Heart right ventricle (tissue), 16 donors: ENCODE measurements around the gene CNOT6. TPM values are rescaled to one million over a fixed set of nuclear protein-coding genes. Genes with fewer than 3 reads are reported as not detected.
"Not testable (repeated sequence)": the region's sequence is repeated elsewhere in the genome, so short reads cannot be mapped to it uniquely, and the experiment has no call there.

Source experiments
- ATAC-seq, 8 donors: fragments of 200-7000 bp; cut with Tn5 transposase; one replicate each; pipeline ENCODE4 v1.9.1; 2020; ENCODE audit warnings: mild to moderate bottlenecking in 8 of 8, moderate library complexity in 8 of 8, moderate number of reproducible peaks in 1 of 8
- DNase-seq, 2 donors: peaks; one replicate each; pipeline ENCODE4 v3.0.0-alpha.2; 2020
- H3K27ac ChIP-seq, 10 donors: fragments of 200-600 bp; sonication (generic) in 2 of 10; one replicate each; pipeline versions ENCODE4 v1.5.0 to v1.8.0; 2020 to 2022; ENCODE audit warnings: mild to moderate bottlenecking in 3 of 10
- H3K27me3 ChIP-seq, 7 donors: fragments of 200-600 bp; one replicate each; pipeline ENCODE4 v1.8.0; 2021 to 2022; ENCODE audit warnings: mild to moderate bottlenecking in 2 of 7
- H3K36me3 ChIP-seq, 9 donors: fragments of 200-600 bp; sonication (generic) in 1 of 9; one replicate each; pipeline versions ENCODE4 v1.5.0 to v1.8.0; 2020 to 2022; ENCODE audit warnings: mild to moderate bottlenecking in 2 of 9
- H3K4me1 ChIP-seq, 9 donors: fragments of 200-600 bp; sonication (generic) in 1 of 9; one replicate each; pipeline versions ENCODE4 v1.5.0 to v1.8.0; 2020 to 2022; ENCODE audit warnings: mild to moderate bottlenecking in 4 of 9
- H3K4me3 ChIP-seq, 10 donors: fragments of 200-600 bp; sonication (generic) in 2 of 10; one replicate each; pipeline versions ENCODE4 v1.5.0 to v1.8.0; 2020 to 2022; ENCODE audit warnings: mild to moderate bottlenecking in 7 of 10, moderate library complexity in 2 of 10
- H3K9me3 ChIP-seq, 11 donors: fragments of 200-600 bp in 10 of 11; sonication (generic) in 2 of 11; one replicate each; pipeline versions ENCODE4 v1.5.0 to v1.8.0; 2013 to 2022; ENCODE audit warnings: mild to moderate bottlenecking in 2 of 11, control low read depth in 1 of 11, moderate library complexity in 1 of 11
- CTCF ChIP-seq, 9 donors: fragments of 200-600 bp; sonication (generic) in 2 of 9; IDR thresholded peaks; one replicate each; pipeline versions ENCODE4 v1.5.0 to v1.8.0; 2021 to 2022; ENCODE audit warnings: antibody characterized with exemption in 9 of 9, mild to moderate bottlenecking in 5 of 9, moderate library complexity in 1 of 9
- WGBS, 2 donors: extraction: QIAGEN DNeasy Blood & Tissue Kit; methylation state at CpG; one replicate each; pipeline ENCODE4 v1.1.7; 2013; ENCODE audit warnings: inconsistent platforms in 1 of 2; 5-methylcytosine and 5-hydroxymethylcytosine counted together
- intact Hi-C, 10 donors: fragments of 100-400 bp; cut with DNase I; formaldehyde crosslinking; loops; one replicate each; pipeline versions ENCODE4 v1.11.1 to v1.14.2; 2022
- polyA plus RNA-seq, 2 donors: library from polyadenylated mRNA; stranded (reverse); fragments of 200-250 nt; gene quantifications; one replicate each; pipeline ENCODE4 v1.2.3, GENCODE V29; 2013
- total RNA-seq, 10 donors: library from RNA; stranded (reverse); fragmentation: NEBNext Ultra II Directional in 3 of 10; extraction: Animal tissue kit (Norgen Biotek cat#: 25700) in 3 of 10; gene quantifications; one replicate each; pipeline versions ENCODE4 v1.2.1 to v1.2.4, GENCODE V29; 2021 to 2023
- donor health status: Arrhythmogenic right ventricular cardiomyopathy.
- donor health status: ischemic (EF 13 %, LVEDD 7.1; RV severe dilation, severe dysfunction).
- donor health status: healthy with polysubstance abuse.
- donor health status: DM: no; HTN: yes; CAD: no.
- donor health status: DM: no; HTN: no; CAD: no.
- donor health status: ischemic (EF 25% LVEDD 6.9; RV normal size, moderate dysfunction).
- donor health status: ischemic (EF 25% LVEDD 5.7; RV mildly dilated, moderate dysfunction).
- donor health status: healthy.
- donor health status: DM: yes; HTN: yes; CAD: no.
- donor health status: Ischemic cardiomyopathy.
- donor health status: ischemic (EF 35%, LVEDD 5.7; RV mildly dilated, moderate dysfunction).
- donor health status: nonischemic (EF 11% LVEDD 7.7; RV severe dilation, severe dysfunction).
- donor health status: DM: yes; HTN: yes; CAD: no.
- donor health status: PGD.
- donor health status: ischemic (EF 29% LVEDD 5.4; RV normal size, mild dysfunction).
- donor health status: nonischemic (EF 23%, LVEDD 6.1; RV moderate dilation, normal function).

CNOT6 gene
- total and polyA plus RNA-seq, 12 donors = 3.8 to 20.5 (median 13.1) TPM

- Histone ChIP-seq H3K4me3 (no peak overlapping the region), H3K36me3 (peaks cover 0 to 17% (median 0%) of the 10 kb centered on the region in 9 donors), H3K9me3 (no peaks in the 10 kb centered on the region), H3K4me1 (peaks cover 3 to 50% (median 29%) of the 10 kb centered on the region in 9 donors), H3K27ac (no peak overlapping the region), H3K27me3 (no peaks in the 10 kb centered on the region)
- DNase-seq (no peak), ATAC-seq (no peak)
- no peak for TF ChIP-seq CTCF (IDR thresholded peaks at IDR 0.05)
- intact Hi-C loops = no loop called here
- 85 to 88% methylated on average over 4 of the region's 4 CpGs for WGBS, 2 donors
These were observed 31.2 kb downstream of the CNOT6 start for GRCh38 chr5:180525399-180525798.

GRCh38 chr5:180526269-180526668 is 32.1 kb downstream of the CNOT6 start:
- ATAC-seq (no peak), DNase-seq (no peak)
- WGBS, 2 donors = 69 to 70% methylated on average over 4 of the region's 4 CpGs
- Histone ChIP-seq H3K36me3 (peaks cover 0 to 19% (median 0%) of the 10 kb centered on the region in 9 donors), H3K9me3 (no peaks in the 10 kb centered on the region), H3K4me1 (peaks cover 3 to 50% (median 29%) of the 10 kb centered on the region in 9 donors), H3K27ac (no peak overlapping the region), H3K4me3 (no peak overlapping the region), H3K27me3 (no peaks in the 10 kb centered on the region)
- no peak for TF ChIP-seq CTCF (IDR thresholded peaks at IDR 0.05)
- intact Hi-C loops = no loop called here

GRCh38 chr5:180527659-180528058 is 33.5 kb downstream of the CNOT6 start:
- Histone ChIP-seq H3K27ac (no peak overlapping the region), H3K9me3 (no peaks in the 10 kb centered on the region), H3K36me3 (peaks cover 0 to 29% (median 6%) of the 10 kb centered on the region in 9 donors), H3K4me1 (peaks cover 3 to 38% (median 21%) of the 10 kb centered on the region in 9 donors), H3K27me3 (no peaks in the 10 kb centered on the region), H3K4me3 (no peak overlapping the region)
- intact Hi-C loops = no loop called here
- TF ChIP-seq CTCF (IDR thresholded peaks at IDR 0.05) = no peak
- 98% methylated on average over 15 of the region's 15 CpGs for WGBS, 2 donors
- DNase-seq (no peak), ATAC-seq (no peak)

- WGBS, 2 donors = 93 to 95% methylated on average over 31 to 39 of the region's 43 CpGs
- intact Hi-C loops, H3K4me3 ChIP-seq: not testable (repeated sequence)
These were observed 36.9 kb downstream of the CNOT6 start for GRCh38 chr5:180531036-180531585.

GRCh38 chr5:180532268-180532667 is 38.1 kb downstream of the CNOT6 start:
- Histone ChIP-seq H3K27ac (no peak overlapping the region), H3K9me3 (no peaks in the 10 kb centered on the region), H3K4me3 (no peak overlapping the region), H3K4me1 (no peaks in the 10 kb centered on the region), H3K36me3 (peaks cover 0 to 53% (median 6%) of the 10 kb centered on the region in 9 donors), H3K27me3 (no peaks in the 10 kb centered on the region)
- intact Hi-C loops = no loop called here
- no peak for TF ChIP-seq CTCF (IDR thresholded peaks at IDR 0.05)
- WGBS, 2 donors = 96 to 100% methylated on average over 1 of the region's 1 CpG
- ATAC-seq (no peak), DNase-seq (no peak)

More at GRCh38 chr5:180531036-180531585, 36.9 kb downstream of the CNOT6 start:
- H3K36me3 ChIP-seq = peaks cover 0 to 45% (median 6%) of the 10 kb centered on the region in 9 donors
- not testable (repeated sequence) for H3K27ac ChIP-seq, H3K4me1 ChIP-seq, DNase-seq, H3K27me3 ChIP-seq, H3K9me3 ChIP-seq, ATAC-seq
